GM12874 (cell line): ENCODE data around the gene TRPM3.

Source experiments
- TF ChIP-seq, protein P1 (sequence below): IDR thresholded peaks from 2 replicates; pipeline ENCODE4 v1.5.1; 2011; ENCODE audit warnings: low read depth, mild to moderate bottlenecking, control low read depth, low read length, moderate library complexity; ENCODE audit not compliant: insufficient read depth

TRPM3 gene

DNA sequence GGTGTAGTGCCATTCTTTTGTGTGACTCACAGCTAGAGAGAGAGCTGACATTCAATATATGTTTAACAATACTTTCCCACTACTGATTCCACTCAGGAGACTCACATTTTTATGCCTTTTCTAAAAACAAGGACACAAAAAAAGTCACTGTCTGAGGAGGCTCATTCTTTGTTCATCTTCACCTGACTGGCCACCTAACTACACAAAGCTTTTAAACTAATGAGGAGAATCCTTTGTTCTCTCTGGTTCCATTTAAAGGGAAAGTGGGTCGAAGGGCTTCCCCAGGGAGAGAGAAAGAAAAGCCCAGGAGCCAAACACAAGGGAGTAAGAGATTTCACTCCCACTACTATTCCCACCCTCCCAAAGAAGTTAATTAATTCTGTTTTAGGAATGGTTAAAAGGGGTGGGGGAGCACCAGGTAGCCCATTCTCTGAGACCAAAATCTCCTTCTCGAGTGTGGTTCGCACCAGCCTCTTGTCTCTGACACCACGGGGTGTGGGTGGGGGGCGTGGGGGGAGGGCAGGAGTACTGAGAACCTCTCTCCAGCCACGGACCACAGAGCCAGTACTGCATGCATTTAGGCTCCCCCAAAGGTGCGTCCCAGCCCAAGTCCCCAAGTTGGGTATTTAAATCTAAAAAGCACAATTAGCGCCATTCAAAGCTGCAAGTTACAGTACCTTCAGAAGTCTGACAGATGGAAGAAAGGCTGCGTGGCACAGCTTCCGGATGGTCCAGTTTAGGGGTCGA lies 747 bp downstream of the TRPM3 start:
- TF ChIP-seq, protein P1, sequence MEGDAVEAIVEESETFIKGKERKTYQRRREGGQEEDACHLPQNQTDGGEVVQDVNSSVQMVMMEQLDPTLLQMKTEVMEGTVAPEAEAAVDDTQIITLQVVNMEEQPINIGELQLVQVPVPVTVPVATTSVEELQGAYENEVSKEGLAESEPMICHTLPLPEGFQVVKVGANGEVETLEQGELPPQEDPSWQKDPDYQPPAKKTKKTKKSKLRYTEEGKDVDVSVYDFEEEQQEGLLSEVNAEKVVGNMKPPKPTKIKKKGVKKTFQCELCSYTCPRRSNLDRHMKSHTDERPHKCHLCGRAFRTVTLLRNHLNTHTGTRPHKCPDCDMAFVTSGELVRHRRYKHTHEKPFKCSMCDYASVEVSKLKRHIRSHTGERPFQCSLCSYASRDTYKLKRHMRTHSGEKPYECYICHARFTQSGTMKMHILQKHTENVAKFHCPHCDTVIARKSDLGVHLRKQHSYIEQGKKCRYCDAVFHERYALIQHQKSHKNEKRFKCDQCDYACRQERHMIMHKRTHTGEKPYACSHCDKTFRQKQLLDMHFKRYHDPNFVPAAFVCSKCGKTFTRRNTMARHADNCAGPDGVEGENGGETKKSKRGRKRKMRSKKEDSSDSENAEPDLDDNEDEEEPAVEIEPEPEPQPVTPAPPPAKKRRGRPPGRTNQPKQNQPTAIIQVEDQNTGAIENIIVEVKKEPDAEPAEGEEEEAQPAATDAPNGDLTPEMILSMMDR: no peak

DNA sequence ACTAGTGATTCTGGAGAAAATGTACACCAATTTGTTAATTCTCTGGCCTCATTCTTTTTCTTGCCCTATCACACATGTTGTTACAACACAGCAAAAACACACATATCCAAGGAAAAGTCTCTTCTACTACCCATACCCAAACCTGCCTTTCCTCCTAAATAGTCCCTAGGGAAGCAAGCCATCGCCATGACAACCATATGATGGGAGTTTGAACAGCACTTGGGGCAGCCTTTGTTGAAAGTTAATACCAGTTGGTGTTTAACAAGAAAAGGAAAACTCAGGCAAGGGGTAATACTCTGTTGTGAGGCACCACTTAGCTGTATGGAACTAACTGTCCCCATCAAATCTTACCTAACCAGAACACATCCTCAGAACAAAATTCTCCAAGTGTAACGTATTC lies 1.7 kb downstream of the TRPM3 start:
- TF ChIP-seq, protein P1: no peak

DNA sequence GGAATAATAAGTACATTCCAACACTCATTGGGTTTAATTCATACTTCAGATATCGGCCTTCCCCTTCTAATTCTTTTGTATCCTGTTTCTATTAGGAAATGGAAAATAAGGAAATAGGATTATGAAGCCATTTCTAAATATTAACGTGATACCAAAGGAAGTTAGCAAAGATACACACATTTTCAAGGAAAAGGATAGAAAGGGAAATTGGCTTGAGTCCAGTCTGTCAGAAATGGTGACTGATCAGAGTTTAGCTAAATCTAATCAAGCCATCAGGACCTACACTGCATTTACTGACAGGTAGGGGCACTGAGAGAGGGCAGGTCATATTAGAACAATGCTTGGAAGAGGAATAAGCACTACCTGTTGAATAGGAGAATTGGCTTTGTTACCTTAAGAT lies 3.1 kb downstream of the TRPM3 start:
- TF ChIP-seq, protein P1: no peak

DNA sequence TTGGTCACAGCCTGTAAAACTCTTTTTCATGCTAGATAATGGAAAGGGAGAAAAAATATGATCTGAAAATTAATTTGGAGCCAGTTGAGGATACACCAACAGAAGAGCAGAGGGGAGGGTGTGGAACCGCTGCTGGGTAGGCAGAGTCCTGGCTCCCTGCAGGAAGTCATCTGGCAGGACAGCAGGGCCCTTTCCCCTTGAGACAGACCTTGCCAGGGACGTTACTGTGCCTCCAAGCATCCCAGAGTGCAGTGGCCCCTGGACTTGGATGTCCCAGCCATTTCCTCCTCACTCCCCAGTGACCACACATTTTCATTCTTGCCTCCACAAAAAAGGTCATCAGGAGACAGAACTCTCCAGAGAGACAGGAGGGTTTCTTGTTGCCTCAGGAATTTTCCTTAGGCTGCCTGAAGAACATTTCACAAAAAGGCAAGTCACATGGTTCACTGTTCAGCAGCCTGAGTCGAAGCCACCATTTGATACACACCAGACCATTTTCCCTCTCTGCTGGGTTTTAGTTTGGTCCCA lies 5.9 kb downstream of the TRPM3 start:
- TF ChIP-seq, protein P1: no peak

DNA sequence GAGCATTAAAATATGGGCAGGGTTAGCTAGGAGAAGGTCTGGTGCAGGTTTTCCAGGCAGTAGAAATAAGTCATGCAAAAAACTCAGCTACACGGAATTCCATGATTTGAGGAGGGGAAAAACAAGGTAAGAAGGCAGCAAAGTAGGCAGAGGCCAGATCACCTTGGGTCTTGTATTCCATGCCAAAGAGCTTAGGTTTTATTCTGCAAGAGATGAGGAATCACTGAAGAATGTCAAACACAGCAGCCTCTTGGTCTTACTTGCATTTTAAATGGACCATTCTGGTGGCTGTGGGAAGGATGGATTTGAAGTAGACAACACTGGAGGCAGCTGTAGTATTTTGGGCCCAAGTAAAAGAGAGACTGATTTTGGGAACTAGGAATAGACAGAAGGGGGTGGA lies 8.6 kb downstream of the TRPM3 start:
- TF ChIP-seq, protein P1: no peak

DNA sequence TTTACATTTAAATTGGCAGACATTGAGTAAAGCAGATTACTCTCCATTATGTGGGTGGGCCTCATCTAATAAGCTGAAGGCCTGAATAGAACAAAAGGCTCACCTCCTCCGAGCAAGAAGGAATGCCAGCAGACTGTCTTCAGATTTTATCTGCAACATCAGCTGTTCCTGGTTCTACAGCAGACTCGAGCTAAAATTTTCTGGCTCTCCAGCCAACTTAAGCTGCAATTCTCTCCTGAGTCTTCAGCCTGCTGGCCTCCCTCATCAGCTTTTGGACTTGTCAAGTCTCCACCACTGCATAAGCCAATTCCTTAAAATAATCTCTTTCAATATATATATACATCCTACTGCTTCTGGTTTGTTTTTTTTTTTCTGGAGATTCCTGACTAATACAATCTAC lies 12.5 kb downstream of the TRPM3 start:
- TF ChIP-seq, protein P1: no peak

DNA sequence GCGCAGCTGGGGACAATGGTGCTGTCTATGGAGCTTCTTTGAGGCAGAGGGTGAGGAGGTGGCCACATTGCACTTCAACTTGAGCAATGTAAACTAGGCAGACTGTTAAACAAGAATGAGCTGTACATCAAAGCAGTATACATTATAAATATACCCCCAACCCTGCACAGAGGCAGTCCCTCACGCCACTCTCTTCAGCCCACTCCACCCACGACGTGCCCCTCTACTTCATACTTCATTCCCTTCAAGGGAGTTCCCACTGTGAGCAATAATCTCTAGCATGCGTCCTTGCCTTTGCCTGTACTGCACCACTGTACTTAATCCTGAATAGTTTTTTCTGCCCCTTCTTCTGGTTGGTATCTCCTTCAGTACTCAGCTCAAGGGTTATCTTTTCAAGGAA lies 14.4 kb downstream of the TRPM3 start:
- TF ChIP-seq, protein P1: no peak

DNA sequence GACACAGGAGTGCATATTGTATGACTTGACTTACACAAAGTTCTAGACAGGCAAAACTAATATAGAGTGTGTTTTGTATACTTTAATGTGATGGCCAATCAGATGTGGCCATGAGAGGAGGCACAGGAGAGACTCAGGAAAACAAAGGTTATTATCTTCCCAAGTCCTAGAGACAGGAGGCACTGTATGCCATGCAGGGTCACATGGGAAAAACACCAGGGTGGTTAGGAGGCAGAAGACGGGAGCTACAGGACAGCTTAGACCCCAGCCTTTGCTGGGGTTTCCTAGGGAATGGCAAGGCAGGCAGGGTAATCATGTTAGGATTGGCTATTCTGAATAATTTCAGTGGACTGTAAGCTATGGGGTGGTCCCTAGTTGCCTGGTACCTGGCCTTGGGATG lies 16.2 kb downstream of the TRPM3 start:
- TF ChIP-seq, protein P1: no peak
